ENCODE data around the gene TTLL5.
A peak's percentile ranks its signal among the peaks of the same experiment; 100 is the strongest.

Gene TTLL5

GRCh38 chr14:75896341-75896740, 235.3 kb downstream of the TTLL5 start:
- no peak overlapping the region for H3K27ac ChIP-seq
- TF ChIP-seq CTCF (conservative IDR thresholded peaks at IDR 0.05), result no peak

GRCh38 chr14:75904311-75904710, 243.3 kb downstream of the TTLL5 start:
- TF ChIP-seq CTCF (conservative IDR thresholded peaks at IDR 0.05), result no peak
- H3K27ac ChIP-seq, result no peak overlapping the region

GRCh38 chr14:75905147-75905904, 244.3 kb downstream of the TTLL5 start:
- no peak overlapping the region for H3K27ac ChIP-seq
- no peak for TF ChIP-seq CTCF (conservative IDR thresholded peaks at IDR 0.05)

- no peak for TF ChIP-seq CTCF (conservative IDR thresholded peaks at IDR 0.05)
- H3K27ac ChIP-seq, result no peak overlapping the region
These were observed 245.2 kb downstream of the TTLL5 start for GRCh38 chr14:75906228-75906627.

- TF ChIP-seq CTCF (conservative IDR thresholded peaks at IDR 0.05), result peak; percentile 88
- H3K27ac ChIP-seq, result no peak overlapping the region
These were observed 245.7 kb downstream of the TTLL5 start for GRCh38 chr14:75906680-75907280.

- no peak overlapping the region for H3K27ac ChIP-seq
- TF ChIP-seq CTCF (conservative IDR thresholded peaks at IDR 0.05), result no peak
These were observed 246.8 kb downstream of the TTLL5 start for GRCh38 chr14:75907756-75908359.

- no peak for TF ChIP-seq CTCF (conservative IDR thresholded peaks at IDR 0.05)
- H3K27ac ChIP-seq, result no peak overlapping the region
These were observed 248.6 kb downstream of the TTLL5 start for GRCh38 chr14:75909630-75910029.

Measured in VCaP (cell line).